HepG2 (cell line): ENCODE results near the gene GNAI2. TPM values are rescaled to one million over a fixed set of nuclear protein-coding genes. Genes with fewer than 3 reads are reported as not detected.

Experiments used
- BCL6 ChIP-seq: IDR thresholded peaks from 2 replicates; pipeline ENCODE4 v1.6.1; 2016; ENCODE audit warnings: missing genetic modification reagents, missing compliant biosample characterization
- CBFB ChIP-seq: sonication (generic); formaldehyde crosslinking; IDR thresholded peaks from 2 replicates; pipeline ENCODE4 v1.4.0; 2020; ENCODE audit warnings: missing genetic modification reagents
- EP300 ChIP-seq, 3 experiments: sonication (generic) in 1 of 3; formaldehyde crosslinking in 1 of 3; IDR thresholded peaks; 2 replicates each; pipeline versions ENCODE4 v1.5.1 to v1.6.1; 2011 to 2020; ENCODE audit warnings: low read depth in 2 of 3, low read length in 2 of 3, borderline replicate concordance in 1 of 3, improper control_type of control experiment in 1 of 3, mild to moderate bottlenecking in 1 of 3, missing genetic modification reagents in 1 of 3, moderate library complexity in 1 of 3
- HNF1A ChIP-seq, 2 experiments: sonication (generic) in 1 of 2; formaldehyde crosslinking in 1 of 2; IDR thresholded peaks; 2 replicates each; pipeline versions ENCODE4 v1.4.0 to v1.6.1; 2016 to 2020; ENCODE audit warnings: borderline replicate concordance in 1 of 2, low read depth in 1 of 2, mild to moderate bottlenecking in 1 of 2, missing genetic modification reagents in 1 of 2
- NFE2L2 ChIP-seq: fragments of 150-350 bp; IDR thresholded peaks from 2 replicates; pipeline ENCODE4 v1.6.1; 2014; ENCODE audit warnings: low read length
- ZNF253 ChIP-seq: sonication (generic); formaldehyde crosslinking; IDR thresholded peaks from 2 replicates; pipeline ENCODE4 v1.8.0; 2022; ENCODE audit warnings: mild to moderate bottlenecking, missing genetic modification reagents, borderline replicate concordance
- ZNF30 ChIP-seq: sonication (generic); formaldehyde crosslinking; IDR thresholded peaks from 2 replicates; pipeline ENCODE4 v1.5.0; 2020; ENCODE audit warnings: mild to moderate bottlenecking, missing genetic modification reagents
- ZNF367 ChIP-seq: sonication (generic); formaldehyde crosslinking; IDR thresholded peaks from 2 replicates; pipeline ENCODE4 v1.4.0; 2020; ENCODE audit warnings: missing genetic modification reagents, borderline replicate concordance
- ZNF383 ChIP-seq: sonication (generic); formaldehyde crosslinking; IDR thresholded peaks from 2 replicates; pipeline ENCODE4 v1.4.0; 2020; ENCODE audit warnings: missing genetic modification reagents, mild to moderate bottlenecking, borderline replicate concordance
- ZNF674 ChIP-seq: sonication (generic); formaldehyde crosslinking; IDR thresholded peaks from 2 replicates; pipeline ENCODE4 v1.5.0; 2020; ENCODE audit warnings: low read depth, mild to moderate bottlenecking, missing genetic modification reagents
- polyA plus RNA-seq, 8 experiments: library from polyadenylated mRNA; depleted of rRNA in 3 of 8; stranded (reverse) in 7 of 8; unstranded in 1 of 8; fragments of >200 nt; fragmentation: Illumina TruSeq in 4 of 8; extraction: Trizol in 4 of 8; gene quantifications; 2 replicates each; pipeline versions ENCODE4 v1.2.1 to v1.2.3, GENCODE V29; 2011 to 2016; ENCODE audit warnings: low read depth in 4 of 8, missing spikeins in 1 of 8, mixed read lengths in 1 of 8; ENCODE audit not compliant: insufficient read depth in 1 of 8
- total RNA-seq, 5 experiments: library from RNA; depleted of rRNA; stranded (reverse); fragments of >200 nt; fragmentation: Illumina TruSeq; extraction: Trizol; gene quantifications; 2 replicates each; pipeline ENCODE4 v1.2.3, GENCODE V29; 2016; ENCODE audit warnings: low read depth in 1 of 5
- TF ChIP-seq, protein P1 (sequence below): sonication (generic); formaldehyde crosslinking; IDR thresholded peaks from 2 replicates; pipeline ENCODE4 v1.5.1; 2020; ENCODE audit warnings: missing genetic modification reagents, mild to moderate bottlenecking, borderline replicate concordance
- TF ChIP-seq, protein P2 (sequence below): sonication (generic); formaldehyde crosslinking; IDR thresholded peaks from 2 replicates; pipeline ENCODE4 v1.5.0; 2020; ENCODE audit warnings: mild to moderate bottlenecking, missing genetic modification reagents, borderline replicate concordance

GNAI2 gene
- total and polyA plus RNA-seq, 2 of the 13 experiments (the other 11 are each of a cell fraction or from before 2014, with no cell fraction given): 51.1 to 66.2 TPM

- TF ChIP-seq HNF1A (IDR thresholded peaks at IDR 0.05; ENCODE audit: low read depth) (no peak), HNF1A (CRISPR knock-in tag; IDR thresholded peaks at IDR 0.05; ENCODE audit: borderline replicate concordance) (no peak), NFE2L2 (no peak), ZNF674 (CRISPR knock-in tag) (no peak), ZNF253 (CRISPR knock-in tag) (no peak), CBFB (no peak), ZNF30 (CRISPR knock-in tag) (no peak), ZNF367 (CRISPR knock-in tag) (0 out of 2 replicates have a peak, but pooled peaks have one; percentile 40), BCL6 (CRISPR knock-in tag) (no peak), ZNF383 (CRISPR knock-in tag) (no peak), EP300 (IDR thresholded peaks at IDR 0.05; ENCODE audit: low read depth in 2 of 2, low read length in 2 of 2) (no peak), EP300 (CRISPR knock-in tag; IDR thresholded peaks at IDR 0.05; ENCODE audit: borderline replicate concordance) (no peak)
- TF ChIP-seq, protein P1, sequence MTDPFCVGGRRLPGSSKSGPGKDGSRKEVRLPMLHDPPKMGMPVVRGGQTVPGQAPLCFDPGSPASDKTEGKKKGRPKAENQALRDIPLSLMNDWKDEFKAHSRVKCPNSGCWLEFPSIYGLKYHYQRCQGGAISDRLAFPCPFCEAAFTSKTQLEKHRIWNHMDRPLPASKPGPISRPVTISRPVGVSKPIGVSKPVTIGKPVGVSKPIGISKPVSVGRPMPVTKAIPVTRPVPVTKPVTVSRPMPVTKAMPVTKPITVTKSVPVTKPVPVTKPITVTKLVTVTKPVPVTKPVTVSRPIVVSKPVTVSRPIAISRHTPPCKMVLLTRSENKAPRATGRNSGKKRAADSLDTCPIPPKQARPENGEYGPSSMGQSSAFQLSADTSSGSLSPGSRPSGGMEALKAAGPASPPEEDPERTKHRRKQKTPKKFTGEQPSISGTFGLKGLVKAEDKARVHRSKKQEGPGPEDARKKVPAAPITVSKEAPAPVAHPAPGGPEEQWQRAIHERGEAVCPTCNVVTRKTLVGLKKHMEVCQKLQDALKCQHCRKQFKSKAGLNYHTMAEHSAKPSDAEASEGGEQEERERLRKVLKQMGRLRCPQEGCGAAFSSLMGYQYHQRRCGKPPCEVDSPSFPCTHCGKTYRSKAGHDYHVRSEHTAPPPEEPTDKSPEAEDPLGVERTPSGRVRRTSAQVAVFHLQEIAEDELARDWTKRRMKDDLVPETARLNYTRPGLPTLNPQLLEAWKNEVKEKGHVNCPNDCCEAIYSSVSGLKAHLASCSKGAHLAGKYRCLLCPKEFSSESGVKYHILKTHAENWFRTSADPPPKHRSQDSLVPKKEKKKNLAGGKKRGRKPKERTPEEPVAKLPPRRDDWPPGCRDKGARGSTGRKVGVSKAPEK (CRISPR knock-in tag): no peak
- TF ChIP-seq, protein P2, sequence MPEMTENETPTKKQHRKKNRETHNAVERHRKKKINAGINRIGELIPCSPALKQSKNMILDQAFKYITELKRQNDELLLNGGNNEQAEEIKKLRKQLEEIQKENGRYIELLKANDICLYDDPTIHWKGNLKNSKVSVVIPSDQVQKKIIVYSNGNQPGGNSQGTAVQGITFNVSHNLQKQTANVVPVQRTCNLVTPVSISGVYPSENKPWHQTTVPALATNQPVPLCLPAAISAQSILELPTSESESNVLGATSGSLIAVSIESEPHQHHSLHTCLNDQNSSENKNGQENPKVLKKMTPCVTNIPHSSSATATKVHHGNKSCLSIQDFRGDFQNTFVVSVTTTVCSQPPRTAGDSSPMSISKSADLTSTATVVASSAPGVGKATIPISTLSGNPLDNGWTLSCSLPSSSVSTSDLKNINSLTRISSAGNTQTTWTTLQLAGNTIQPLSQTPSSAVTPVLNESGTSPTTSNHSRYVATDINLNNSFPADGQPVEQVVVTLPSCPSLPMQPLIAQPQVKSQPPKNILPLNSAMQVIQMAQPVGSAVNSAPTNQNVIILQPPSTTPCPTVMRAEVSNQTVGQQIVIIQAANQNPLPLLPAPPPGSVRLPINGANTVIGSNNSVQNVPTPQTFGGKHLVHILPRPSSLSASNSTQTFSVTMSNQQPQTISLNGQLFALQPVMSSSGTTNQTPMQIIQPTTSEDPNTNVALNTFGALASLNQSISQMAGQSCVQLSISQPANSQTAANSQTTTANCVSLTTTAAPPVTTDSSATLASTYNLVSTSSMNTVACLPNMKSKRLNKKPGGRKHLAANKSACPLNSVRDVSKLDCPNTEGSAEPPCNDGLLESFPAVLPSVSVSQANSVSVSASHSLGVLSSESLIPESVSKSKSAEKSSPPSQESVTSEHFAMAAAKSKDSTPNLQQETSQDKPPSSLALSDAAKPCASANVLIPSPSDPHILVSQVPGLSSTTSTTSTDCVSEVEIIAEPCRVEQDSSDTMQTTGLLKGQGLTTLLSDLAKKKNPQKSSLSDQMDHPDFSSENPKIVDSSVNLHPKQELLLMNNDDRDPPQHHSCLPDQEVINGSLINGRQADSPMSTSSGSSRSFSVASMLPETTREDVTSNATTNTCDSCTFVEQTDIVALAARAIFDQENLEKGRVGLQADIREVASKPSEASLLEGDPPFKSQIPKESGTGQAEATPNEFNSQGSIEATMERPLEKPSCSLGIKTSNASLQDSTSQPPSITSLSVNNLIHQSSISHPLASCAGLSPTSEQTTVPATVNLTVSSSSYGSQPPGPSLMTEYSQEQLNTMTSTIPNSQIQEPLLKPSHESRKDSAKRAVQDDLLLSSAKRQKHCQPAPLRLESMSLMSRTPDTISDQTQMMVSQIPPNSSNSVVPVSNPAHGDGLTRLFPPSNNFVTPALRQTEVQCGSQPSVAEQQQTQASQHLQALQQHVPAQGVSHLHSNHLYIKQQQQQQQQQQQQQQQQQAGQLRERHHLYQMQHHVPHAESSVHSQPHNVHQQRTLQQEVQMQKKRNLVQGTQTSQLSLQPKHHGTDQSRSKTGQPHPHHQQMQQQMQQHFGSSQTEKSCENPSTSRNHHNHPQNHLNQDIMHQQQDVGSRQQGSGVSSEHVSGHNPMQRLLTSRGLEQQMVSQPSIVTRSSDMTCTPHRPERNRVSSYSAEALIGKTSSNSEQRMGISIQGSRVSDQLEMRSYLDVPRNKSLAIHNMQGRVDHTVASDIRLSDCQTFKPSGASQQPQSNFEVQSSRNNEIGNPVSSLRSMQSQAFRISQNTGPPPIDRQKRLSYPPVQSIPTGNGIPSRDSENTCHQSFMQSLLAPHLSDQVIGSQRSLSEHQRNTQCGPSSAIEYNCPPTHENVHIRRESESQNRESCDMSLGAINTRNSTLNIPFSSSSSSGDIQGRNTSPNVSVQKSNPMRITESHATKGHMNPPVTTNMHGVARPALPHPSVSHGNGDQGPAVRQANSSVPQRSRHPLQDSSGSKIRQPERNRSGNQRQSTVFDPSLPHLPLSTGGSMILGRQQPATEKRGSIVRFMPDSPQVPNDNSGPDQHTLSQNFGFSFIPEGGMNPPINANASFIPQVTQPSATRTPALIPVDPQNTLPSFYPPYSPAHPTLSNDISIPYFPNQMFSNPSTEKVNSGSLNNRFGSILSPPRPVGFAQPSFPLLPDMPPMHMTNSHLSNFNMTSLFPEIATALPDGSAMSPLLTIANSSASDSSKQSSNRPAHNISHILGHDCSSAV (CRISPR knock-in tag): no peak
Measured at GRCh38 chr3:50264964-50265485, 29.0 kb downstream of the GNAI2 start (continued).
